ENCODE data around the gene MYO5B. TPM values are rescaled to one million over a fixed set of nuclear protein-coding genes. Genes with fewer than 3 reads are reported as not detected.

Gene MYO5B
- total and polyA plus RNA-seq, 4 donors, result 5.4 to 23.4 (median 11.4) TPM

DNA sequence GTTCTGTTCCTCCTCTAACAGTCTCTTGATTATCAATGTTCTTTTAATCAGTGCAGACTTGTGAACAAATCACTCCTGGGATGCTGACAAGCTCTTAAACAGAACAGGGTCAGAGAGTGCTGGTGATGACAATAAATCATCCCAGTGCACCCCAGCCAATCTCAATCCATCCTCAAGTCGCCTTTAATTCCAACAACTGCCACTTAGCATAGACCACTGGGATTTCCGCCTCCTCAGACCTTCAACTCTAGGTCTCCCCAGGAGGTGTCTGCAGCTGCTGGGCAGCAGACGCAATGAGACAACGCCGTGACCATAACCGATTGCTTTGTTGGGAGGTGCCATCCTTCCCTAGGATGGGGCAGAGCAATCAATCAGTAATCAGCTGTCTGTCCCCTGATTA is 197.4 kb downstream of the MYO5B start (continued):
- TF ChIP-seq, protein P1, sequence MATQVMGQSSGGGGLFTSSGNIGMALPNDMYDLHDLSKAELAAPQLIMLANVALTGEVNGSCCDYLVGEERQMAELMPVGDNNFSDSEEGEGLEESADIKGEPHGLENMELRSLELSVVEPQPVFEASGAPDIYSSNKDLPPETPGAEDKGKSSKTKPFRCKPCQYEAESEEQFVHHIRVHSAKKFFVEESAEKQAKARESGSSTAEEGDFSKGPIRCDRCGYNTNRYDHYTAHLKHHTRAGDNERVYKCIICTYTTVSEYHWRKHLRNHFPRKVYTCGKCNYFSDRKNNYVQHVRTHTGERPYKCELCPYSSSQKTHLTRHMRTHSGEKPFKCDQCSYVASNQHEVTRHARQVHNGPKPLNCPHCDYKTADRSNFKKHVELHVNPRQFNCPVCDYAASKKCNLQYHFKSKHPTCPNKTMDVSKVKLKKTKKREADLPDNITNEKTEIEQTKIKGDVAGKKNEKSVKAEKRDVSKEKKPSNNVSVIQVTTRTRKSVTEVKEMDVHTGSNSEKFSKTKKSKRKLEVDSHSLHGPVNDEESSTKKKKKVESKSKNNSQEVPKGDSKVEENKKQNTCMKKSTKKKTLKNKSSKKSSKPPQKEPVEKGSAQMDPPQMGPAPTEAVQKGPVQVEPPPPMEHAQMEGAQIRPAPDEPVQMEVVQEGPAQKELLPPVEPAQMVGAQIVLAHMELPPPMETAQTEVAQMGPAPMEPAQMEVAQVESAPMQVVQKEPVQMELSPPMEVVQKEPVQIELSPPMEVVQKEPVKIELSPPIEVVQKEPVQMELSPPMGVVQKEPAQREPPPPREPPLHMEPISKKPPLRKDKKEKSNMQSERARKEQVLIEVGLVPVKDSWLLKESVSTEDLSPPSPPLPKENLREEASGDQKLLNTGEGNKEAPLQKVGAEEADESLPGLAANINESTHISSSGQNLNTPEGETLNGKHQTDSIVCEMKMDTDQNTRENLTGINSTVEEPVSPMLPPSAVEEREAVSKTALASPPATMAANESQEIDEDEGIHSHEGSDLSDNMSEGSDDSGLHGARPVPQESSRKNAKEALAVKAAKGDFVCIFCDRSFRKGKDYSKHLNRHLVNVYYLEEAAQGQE (IDR thresholded peaks at IDR 0.05), result no peak

DNA sequence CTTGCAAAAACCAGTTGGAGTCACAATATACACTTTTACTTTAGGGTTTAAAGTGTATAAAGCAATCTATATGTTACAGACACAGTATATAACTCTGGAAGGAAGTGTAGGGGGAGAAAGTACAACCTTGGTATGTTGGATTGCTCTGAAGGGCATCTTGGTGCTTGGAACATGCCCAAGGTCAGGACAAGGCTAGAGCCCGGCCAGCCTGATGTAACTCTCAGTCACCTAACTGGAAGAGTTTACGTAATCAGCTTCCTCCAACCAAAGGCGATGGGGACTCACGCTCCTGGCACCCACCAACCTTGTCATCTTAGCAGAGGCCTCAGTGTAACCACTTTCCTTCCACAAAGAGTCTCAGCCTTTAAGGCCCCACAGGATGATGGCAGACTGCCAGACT is 200.5 kb downstream of the MYO5B start:
- no peaks in the 10 kb centered on the region for H3K27me3 ChIP-seq (ENCODE audit: control insufficient read depth in 4 of 4, insufficient read depth in 4 of 4, low read length in 3 of 4)
- H3K9me3 ChIP-seq (ENCODE audit: control insufficient read depth in 4 of 4, low read length in 3 of 4), result no peaks in the 10 kb centered on the region
- peaks cover 5 to 17% (median 12%) of the 10 kb centered on the region in 4 donors for H3K4me1 ChIP-seq (ENCODE audit: control insufficient read depth in 4 of 4, insufficient read depth in 4 of 4, low read length in 3 of 4)
- no peak overlapping the region for H3K27ac ChIP-seq (ENCODE audit: low read depth in 1 of 2, low read length in 2 of 2)
- no peak for DNase-seq (ENCODE audit: low spot score)
- WGBS, result 37% methylated on average over 4 of the region's 4 CpGs
- H3K4me3 ChIP-seq (ENCODE audit: low read depth in 1 of 3, low read length in 3 of 3), result no peak overlapping the region
- H3K36me3 ChIP-seq (ENCODE audit: control insufficient read depth in 4 of 4, insufficient read depth in 3 of 4, low read depth in 1 of 4, low read length in 3 of 4), result peaks cover 0 to under 1% (median 0%) of the 10 kb centered on the region in 4 donors
- TF ChIP-seq JUND (IDR thresholded peaks at IDR 0.05), result peak; percentile 31 to 45
- TF ChIP-seq SP1 (IDR thresholded peaks at IDR 0.05), result peak; percentile 36
- peak; percentile 57 to 58 for TF ChIP-seq RXRA (IDR thresholded peaks at IDR 0.05)
- no peak for TF ChIP-seq FOXA2 (IDR thresholded peaks at IDR 0.05)
- peak; percentile 52 to 67 for TF ChIP-seq HNF4A (conservative IDR thresholded peaks at IDR 0.05)
- TF ChIP-seq RAD21 (IDR thresholded peaks at IDR 0.05), result peak in 1 of 2 donors; percentile 6
- TF ChIP-seq, protein P2, sequence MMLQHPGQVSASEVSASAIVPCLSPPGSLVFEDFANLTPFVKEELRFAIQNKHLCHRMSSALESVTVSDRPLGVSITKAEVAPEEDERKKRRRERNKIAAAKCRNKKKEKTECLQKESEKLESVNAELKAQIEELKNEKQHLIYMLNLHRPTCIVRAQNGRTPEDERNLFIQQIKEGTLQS (IDR thresholded peaks at IDR 0.05), result no peak
- no peak overlapping the region for H3K9ac ChIP-seq (ENCODE audit: low read depth in 1 of 2, low read length in 2 of 2)

DNA sequence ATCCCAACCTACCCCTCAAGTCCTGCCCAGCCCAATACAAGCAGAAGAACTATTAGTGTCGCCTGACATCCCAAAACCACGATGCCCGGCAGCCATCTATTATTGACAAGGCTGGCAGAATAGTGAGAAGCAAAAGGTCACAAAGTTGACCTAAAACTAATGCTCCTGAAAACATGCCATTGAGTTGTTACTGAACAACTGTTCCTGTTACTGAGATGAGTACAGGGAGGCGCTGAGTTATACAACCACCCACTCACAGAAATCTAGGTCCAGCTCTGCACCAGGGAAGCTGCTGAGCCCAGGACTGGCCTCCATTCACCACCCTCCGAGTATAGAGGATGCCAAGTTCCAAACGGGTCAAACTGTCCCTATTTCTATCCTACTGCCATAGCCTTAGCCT is 201.6 kb downstream of the MYO5B start:
- Histone ChIP-seq H3K4me3 (ENCODE audit: low read depth in 1 of 3, low read length in 3 of 3) (no peak overlapping the region), H3K36me3 (ENCODE audit: control insufficient read depth in 4 of 4, insufficient read depth in 3 of 4, low read depth in 1 of 4, low read length in 3 of 4) (peaks cover 0 to 3% (median 0%) of the 10 kb centered on the region in 4 donors), H3K4me1 (ENCODE audit: control insufficient read depth in 4 of 4, insufficient read depth in 4 of 4, low read length in 3 of 4) (peaks cover 5 to 17% (median 12%) of the 10 kb centered on the region in 4 donors), H3K27ac (ENCODE audit: low read depth in 1 of 2, low read length in 2 of 2) (peak overlapping the region in 1 of 2 donors; percentile 62), H3K9me3 (ENCODE audit: control insufficient read depth in 4 of 4, low read length in 3 of 4) (no peaks in the 10 kb centered on the region), H3K9ac (ENCODE audit: low read depth in 1 of 2, low read length in 2 of 2) (no peak overlapping the region), H3K27me3 (ENCODE audit: control insufficient read depth in 4 of 4, insufficient read depth in 4 of 4, low read length in 3 of 4) (no peaks in the 10 kb centered on the region)
- no peak for DNase-seq (ENCODE audit: low spot score)
- TF ChIP-seq HNF4A (conservative IDR thresholded peaks at IDR 0.05) (peak; percentile 48 to 50), FOXA2 (IDR thresholded peaks at IDR 0.05) (no peak), SP1 (IDR thresholded peaks at IDR 0.05) (peak; percentile 39), NR2F2 (IDR thresholded peaks at IDR 0.05) (peak; percentile 79), GABPA (IDR thresholded peaks at IDR 0.05 in 1 of 2, conservative IDR thresholded peaks at IDR 0.05 in 1 of 2) (no peak), YY1 (IDR thresholded peaks at IDR 0.05) (peak; percentile 69), RXRA (IDR thresholded peaks at IDR 0.05) (peak; percentile 67 to 71), EGR1 (IDR thresholded peaks at IDR 0.05; ENCODE audit: low read depth in 2 of 2) (peak in 1 of 2 donors; percentile 58), RAD21 (IDR thresholded peaks at IDR 0.05) (peak in 1 of 2 donors; percentile 24)
- TF ChIP-seq, protein P1 (IDR thresholded peaks at IDR 0.05), result no peak
- WGBS, result 37% methylated on average over 6 of the region's 6 CpGs

Data from liver (tissue), 9 donors.